ENCODE data around the gene SLC12A8.

Gene SLC12A8, protein sequence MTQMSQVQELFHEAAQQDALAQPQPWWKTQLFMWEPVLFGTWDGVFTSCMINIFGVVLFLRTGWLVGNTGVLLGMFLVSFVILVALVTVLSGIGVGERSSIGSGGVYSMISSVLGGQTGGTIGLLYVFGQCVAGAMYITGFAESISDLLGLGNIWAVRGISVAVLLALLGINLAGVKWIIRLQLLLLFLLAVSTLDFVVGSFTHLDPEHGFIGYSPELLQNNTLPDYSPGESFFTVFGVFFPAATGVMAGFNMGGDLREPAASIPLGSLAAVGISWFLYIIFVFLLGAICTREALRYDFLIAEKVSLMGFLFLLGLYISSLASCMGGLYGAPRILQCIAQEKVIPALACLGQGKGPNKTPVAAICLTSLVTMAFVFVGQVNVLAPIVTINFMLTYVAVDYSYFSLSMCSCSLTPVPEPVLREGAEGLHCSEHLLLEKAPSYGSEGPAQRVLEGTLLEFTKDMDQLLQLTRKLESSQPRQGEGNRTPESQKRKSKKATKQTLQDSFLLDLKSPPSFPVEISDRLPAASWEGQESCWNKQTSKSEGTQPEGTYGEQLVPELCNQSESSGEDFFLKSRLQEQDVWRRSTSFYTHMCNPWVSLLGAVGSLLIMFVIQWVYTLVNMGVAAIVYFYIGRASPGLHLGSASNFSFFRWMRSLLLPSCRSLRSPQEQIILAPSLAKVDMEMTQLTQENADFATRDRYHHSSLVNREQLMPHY

GRCh38 chr3:125212509-125213363 lies at the start of gene SLC12A8:
Gene SLC12A8, minus strand, starts transcription at chr3:125212748. Its CDS starts 1,399 bp downstream, at chr3:125211349.
- peak within 1 kb of the TSS; percentile 77 for H3K4me3 ChIP-seq (ENCODE audit: low read depth, low read length)
- DNase-seq (ENCODE audit: low read depth): no peak
- no peak for TF ChIP-seq CTCF (IDR thresholded peaks at IDR 0.05; ENCODE audit: control insufficient read depth, extremely low read depth, insufficient read depth)

DNA sequence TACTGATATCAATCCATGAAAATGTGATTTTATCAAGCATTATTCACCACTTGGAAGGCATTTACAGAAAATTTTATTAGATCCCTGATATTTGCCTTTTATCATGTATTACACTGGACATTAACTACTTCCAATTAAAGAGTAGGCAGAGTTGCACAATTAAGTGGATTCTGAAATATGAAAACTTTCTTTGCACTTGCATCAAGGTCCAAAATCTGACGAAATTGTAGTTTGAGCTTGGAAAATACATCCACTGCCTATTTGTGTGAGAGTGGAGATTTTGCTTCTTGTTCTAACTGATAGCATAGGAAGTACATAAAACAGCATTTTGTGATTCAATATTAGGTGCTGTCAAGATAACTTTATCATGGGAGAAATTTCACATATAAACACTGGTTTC lies 49.6 kb upstream of the SLC12A8 start:
- no peak for DNase-seq (ENCODE audit: low read depth)
- no peak overlapping the region for H3K4me3 ChIP-seq (ENCODE audit: low read depth, low read length)
- TF ChIP-seq CTCF (IDR thresholded peaks at IDR 0.05; ENCODE audit: control insufficient read depth, extremely low read depth, insufficient read depth): no peak

- DNase-seq (ENCODE audit: low read depth): peak; percentile 17
- no peak overlapping the region for H3K4me3 ChIP-seq (ENCODE audit: low read depth, low read length)
- TF ChIP-seq CTCF (IDR thresholded peaks at IDR 0.05; ENCODE audit: control insufficient read depth, extremely low read depth, insufficient read depth): no peak
Observed at GRCh38 chr3:125261031-125261430, 48.5 kb upstream of the SLC12A8 start.

GRCh38 chr3:125260158-125260557 lies 47.6 kb upstream of the SLC12A8 start:
- no peak for TF ChIP-seq CTCF (IDR thresholded peaks at IDR 0.05; ENCODE audit: control insufficient read depth, extremely low read depth, insufficient read depth)
- no peak overlapping the region for H3K4me3 ChIP-seq (ENCODE audit: low read depth, low read length)
- no peak for DNase-seq (ENCODE audit: low read depth)

- no peak overlapping the region for H3K4me3 ChIP-seq (ENCODE audit: low read depth, low read length)
- no peak for DNase-seq (ENCODE audit: low read depth)
- no peak for TF ChIP-seq CTCF (IDR thresholded peaks at IDR 0.05; ENCODE audit: control insufficient read depth, extremely low read depth, insufficient read depth)
Observed at GRCh38 chr3:125257536-125257935, 45.0 kb upstream of the SLC12A8 start.

DNA sequence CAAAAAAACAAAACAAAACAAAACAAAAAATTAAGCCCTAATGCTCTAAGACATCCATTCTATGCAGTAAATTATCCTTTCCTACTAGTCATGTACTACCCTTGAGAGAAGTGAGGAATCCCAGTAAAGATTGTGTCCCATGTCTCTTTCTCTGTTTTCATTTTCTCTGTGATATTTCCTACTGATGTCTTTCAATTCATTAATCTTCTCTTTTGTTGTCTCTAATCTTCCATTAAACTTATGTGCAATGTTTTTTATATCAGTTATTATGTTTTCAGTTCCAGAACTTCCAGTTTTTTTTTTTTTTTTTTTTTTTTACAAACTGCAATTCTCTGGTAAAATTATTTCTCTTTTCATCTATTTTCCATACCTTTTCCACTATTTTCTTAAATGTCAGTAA lies 44.1 kb upstream of the SLC12A8 start:
- no peak overlapping the region for H3K4me3 ChIP-seq (ENCODE audit: low read depth, low read length)
- TF ChIP-seq CTCF (IDR thresholded peaks at IDR 0.05; ENCODE audit: control insufficient read depth, extremely low read depth, insufficient read depth): no peak
- no peak for DNase-seq (ENCODE audit: low read depth)
